Chondrocyte (in vitro differentiated cells): Measurements from ENCODE around the gene NRIP1. TPM values are rescaled to one million over a fixed set of nuclear protein-coding genes. Genes with fewer than 3 reads are reported as not detected.

Experiments
- DNase-seq: peaks from one replicate; pipeline ENCODE4 v3.0.0; 2021; ENCODE audit warnings: mixed read lengths, low spot score
- H3K27ac Mint-ChIP-seq: one replicate; pipeline ENCODE4 v1.8.0; 2021; ENCODE audit warnings: mild to moderate bottlenecking, moderate library complexity, mixed read lengths; ENCODE audit not compliant: unreplicated experiment
- H3K27me3 Mint-ChIP-seq: 2 replicates; pipeline ENCODE4 v1.8.0; 2021; ENCODE audit warnings: low read depth, mixed read lengths
- H3K36me3 Mint-ChIP-seq: 2 replicates; pipeline ENCODE4 v1.8.0; 2021; ENCODE audit warnings: low read depth, mixed read lengths
- H3K4me1 Mint-ChIP-seq: 2 replicates; pipeline ENCODE4 v1.8.0; 2021; ENCODE audit warnings: low read depth, mild to moderate bottlenecking, mixed read lengths
- H3K4me3 Mint-ChIP-seq: one replicate; pipeline ENCODE4 v1.8.0; 2021; ENCODE audit warnings: mild to moderate bottlenecking, moderate library complexity, mixed read lengths; ENCODE audit not compliant: unreplicated experiment
- H3K9me3 Mint-ChIP-seq: 2 replicates; pipeline ENCODE4 v1.8.0; 2021; ENCODE audit warnings: low read depth, mixed read lengths
- CTCF ChIP-seq: fragments of 200-600 bp; sonication (generic); IDR thresholded peaks from 2 replicates; pipeline ENCODE4 v1.5.0; 2021; ENCODE audit warnings: antibody characterized with exemption, mild to moderate bottlenecking, moderate library complexity
- total RNA-seq: library from RNA; stranded (reverse); gene quantifications from 3 replicates; pipeline ENCODE4 v1.2.1, GENCODE V29; 2021

Gene NRIP1
- total RNA-seq, 1 donor from 2014 or later, result 22.6 TPM

- Mint-ChIP-seq H3K4me1 (peaks cover 22% of the 10 kb centered on the region), H3K9me3 (peaks cover 8% of the 10 kb centered on the region), H3K36me3 (no peaks in the 10 kb centered on the region), H3K27me3 (no peaks in the 10 kb centered on the region), H3K27ac (no peak overlapping the region), H3K4me3 (no peak overlapping the region)
- no peak for DNase-seq
- TF ChIP-seq CTCF, result no peak
Observed at GRCh38 chr21:15018382-15018781, 46.4 kb downstream of the NRIP1 start.

- Mint-ChIP-seq H3K4me3 (no peak overlapping the region), H3K4me1 (peaks cover 19% of the 10 kb centered on the region), H3K36me3 (no peaks in the 10 kb centered on the region), H3K27me3 (no peaks in the 10 kb centered on the region), H3K9me3 (no peaks in the 10 kb centered on the region), H3K27ac (no peak overlapping the region)
- no peak for TF ChIP-seq CTCF
- no peak for DNase-seq
Observed at GRCh38 chr21:15015622-15016471, 49.0 kb downstream of the NRIP1 start.

GRCh38 chr21:15014221-15014620 is 50.6 kb downstream of the NRIP1 start:
- Mint-ChIP-seq H3K4me1 (peaks cover 27% of the 10 kb centered on the region), H3K27me3 (no peaks in the 10 kb centered on the region), H3K36me3 (no peaks in the 10 kb centered on the region), H3K9me3 (no peaks in the 10 kb centered on the region), H3K27ac (no peak overlapping the region), H3K4me3 (no peak overlapping the region)
- no peak for TF ChIP-seq CTCF
- no peak for DNase-seq

GRCh38 chr21:15011967-15012366 is 52.8 kb downstream of the NRIP1 start:
- no peak for TF ChIP-seq CTCF
- DNase-seq, result no peak
- peaks cover 5% of the 10 kb centered on the region for H3K36me3 Mint-ChIP-seq
- peaks cover 35% of the 10 kb centered on the region for H3K4me1 Mint-ChIP-seq
- no peak overlapping the region for H3K27ac Mint-ChIP-seq
- no peaks in the 10 kb centered on the region for H3K27me3 Mint-ChIP-seq
- no peak overlapping the region for H3K4me3 Mint-ChIP-seq
- no peaks in the 10 kb centered on the region for H3K9me3 Mint-ChIP-seq

- DNase-seq, result no peak
- peaks cover 43% of the 10 kb centered on the region for H3K4me1 Mint-ChIP-seq
- peaks cover 5% of the 10 kb centered on the region for H3K36me3 Mint-ChIP-seq
- H3K4me3 Mint-ChIP-seq, result no peak overlapping the region
- peak overlapping the region; percentile 34 for H3K27ac Mint-ChIP-seq
- no peaks in the 10 kb centered on the region for H3K9me3 Mint-ChIP-seq
- no peak for TF ChIP-seq CTCF
- no peaks in the 10 kb centered on the region for H3K27me3 Mint-ChIP-seq
Observed at GRCh38 chr21:15010645-15011044, 54.2 kb downstream of the NRIP1 start.
